Liver (tissue), 3 donors: Measurements from ENCODE around the gene CNNM2.

ENCODE experiments used
- EGR1 ChIP-seq, 2 donors: IDR thresholded peaks; 2 replicates each; pipeline ENCODE4 v1.6.1; 2016 to 2018; ENCODE audit warnings: antibody characterized with exemption in 2 of 2, low read depth in 2 of 2
- HNF4A ChIP-seq, 2 donors: conservative IDR thresholded peaks; 2 replicates each; pipeline ENCODE4 v1.6.1; 2016; ENCODE audit warnings: antibody characterized with exemption in 2 of 2, mild to moderate bottlenecking in 2 of 2
- RAD21 ChIP-seq, 2 donors: IDR thresholded peaks; 2 replicates each; pipeline ENCODE4 v1.6.1; 2016; ENCODE audit warnings: antibody characterized with exemption in 2 of 2, mild to moderate bottlenecking in 2 of 2
- TF ChIP-seq, protein P1 (sequence below): IDR thresholded peaks from 2 replicates; pipeline ENCODE4 v1.6.1; 2016; ENCODE audit warnings: antibody characterized with exemption
- TF ChIP-seq, protein P2 (sequence below): IDR thresholded peaks from 2 replicates; pipeline ENCODE4 v1.6.1; 2016; ENCODE audit warnings: antibody characterized with exemption, mild to moderate bottlenecking
- TF ChIP-seq, protein P3 (sequence below): fragments of 150-350 bp; IDR thresholded peaks from 2 replicates; pipeline ENCODE4 v1.5.1; 2017; ENCODE audit warnings: improper control_type of control experiment, low read depth, low read length; ENCODE audit not compliant: missing input control
- TF ChIP-seq, protein P4 (sequence below): IDR thresholded peaks from 2 replicates; pipeline ENCODE4 v1.6.1; 2016; ENCODE audit warnings: antibody characterized with exemption
- TF ChIP-seq, protein P5 (sequence below): IDR thresholded peaks from 2 replicates; pipeline ENCODE4 v1.6.1; 2016; ENCODE audit warnings: antibody characterized with exemption
- donor health status: healthy.
- donor health status: healthy.

DNA sequence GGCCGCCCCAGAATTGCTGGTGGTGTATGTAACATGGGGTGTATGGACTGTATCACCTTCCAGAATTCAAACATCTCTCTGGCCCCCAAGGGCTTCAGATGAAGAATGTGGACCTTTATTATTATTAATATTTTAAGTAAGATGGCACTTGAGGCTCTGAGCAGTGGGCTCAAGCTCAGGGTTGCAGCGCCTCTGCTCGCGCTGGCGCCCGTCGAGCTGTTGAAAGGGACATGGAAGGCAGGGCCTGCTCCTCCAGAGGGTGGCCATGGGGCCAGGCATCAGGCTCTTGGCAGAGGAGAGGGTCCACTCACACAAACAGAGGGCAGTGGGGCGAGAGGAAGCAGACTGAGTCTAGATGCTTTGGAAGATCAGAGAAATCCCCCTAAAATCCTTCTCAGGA is 154.8 kb downstream of the CNNM2 start:
- TF ChIP-seq, protein P1, sequence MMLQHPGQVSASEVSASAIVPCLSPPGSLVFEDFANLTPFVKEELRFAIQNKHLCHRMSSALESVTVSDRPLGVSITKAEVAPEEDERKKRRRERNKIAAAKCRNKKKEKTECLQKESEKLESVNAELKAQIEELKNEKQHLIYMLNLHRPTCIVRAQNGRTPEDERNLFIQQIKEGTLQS = no peak
- TF ChIP-seq, protein P2, sequence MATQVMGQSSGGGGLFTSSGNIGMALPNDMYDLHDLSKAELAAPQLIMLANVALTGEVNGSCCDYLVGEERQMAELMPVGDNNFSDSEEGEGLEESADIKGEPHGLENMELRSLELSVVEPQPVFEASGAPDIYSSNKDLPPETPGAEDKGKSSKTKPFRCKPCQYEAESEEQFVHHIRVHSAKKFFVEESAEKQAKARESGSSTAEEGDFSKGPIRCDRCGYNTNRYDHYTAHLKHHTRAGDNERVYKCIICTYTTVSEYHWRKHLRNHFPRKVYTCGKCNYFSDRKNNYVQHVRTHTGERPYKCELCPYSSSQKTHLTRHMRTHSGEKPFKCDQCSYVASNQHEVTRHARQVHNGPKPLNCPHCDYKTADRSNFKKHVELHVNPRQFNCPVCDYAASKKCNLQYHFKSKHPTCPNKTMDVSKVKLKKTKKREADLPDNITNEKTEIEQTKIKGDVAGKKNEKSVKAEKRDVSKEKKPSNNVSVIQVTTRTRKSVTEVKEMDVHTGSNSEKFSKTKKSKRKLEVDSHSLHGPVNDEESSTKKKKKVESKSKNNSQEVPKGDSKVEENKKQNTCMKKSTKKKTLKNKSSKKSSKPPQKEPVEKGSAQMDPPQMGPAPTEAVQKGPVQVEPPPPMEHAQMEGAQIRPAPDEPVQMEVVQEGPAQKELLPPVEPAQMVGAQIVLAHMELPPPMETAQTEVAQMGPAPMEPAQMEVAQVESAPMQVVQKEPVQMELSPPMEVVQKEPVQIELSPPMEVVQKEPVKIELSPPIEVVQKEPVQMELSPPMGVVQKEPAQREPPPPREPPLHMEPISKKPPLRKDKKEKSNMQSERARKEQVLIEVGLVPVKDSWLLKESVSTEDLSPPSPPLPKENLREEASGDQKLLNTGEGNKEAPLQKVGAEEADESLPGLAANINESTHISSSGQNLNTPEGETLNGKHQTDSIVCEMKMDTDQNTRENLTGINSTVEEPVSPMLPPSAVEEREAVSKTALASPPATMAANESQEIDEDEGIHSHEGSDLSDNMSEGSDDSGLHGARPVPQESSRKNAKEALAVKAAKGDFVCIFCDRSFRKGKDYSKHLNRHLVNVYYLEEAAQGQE = no peak
- TF ChIP-seq, protein P3, sequence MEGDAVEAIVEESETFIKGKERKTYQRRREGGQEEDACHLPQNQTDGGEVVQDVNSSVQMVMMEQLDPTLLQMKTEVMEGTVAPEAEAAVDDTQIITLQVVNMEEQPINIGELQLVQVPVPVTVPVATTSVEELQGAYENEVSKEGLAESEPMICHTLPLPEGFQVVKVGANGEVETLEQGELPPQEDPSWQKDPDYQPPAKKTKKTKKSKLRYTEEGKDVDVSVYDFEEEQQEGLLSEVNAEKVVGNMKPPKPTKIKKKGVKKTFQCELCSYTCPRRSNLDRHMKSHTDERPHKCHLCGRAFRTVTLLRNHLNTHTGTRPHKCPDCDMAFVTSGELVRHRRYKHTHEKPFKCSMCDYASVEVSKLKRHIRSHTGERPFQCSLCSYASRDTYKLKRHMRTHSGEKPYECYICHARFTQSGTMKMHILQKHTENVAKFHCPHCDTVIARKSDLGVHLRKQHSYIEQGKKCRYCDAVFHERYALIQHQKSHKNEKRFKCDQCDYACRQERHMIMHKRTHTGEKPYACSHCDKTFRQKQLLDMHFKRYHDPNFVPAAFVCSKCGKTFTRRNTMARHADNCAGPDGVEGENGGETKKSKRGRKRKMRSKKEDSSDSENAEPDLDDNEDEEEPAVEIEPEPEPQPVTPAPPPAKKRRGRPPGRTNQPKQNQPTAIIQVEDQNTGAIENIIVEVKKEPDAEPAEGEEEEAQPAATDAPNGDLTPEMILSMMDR = no peak
- TF ChIP-seq, protein P4, sequence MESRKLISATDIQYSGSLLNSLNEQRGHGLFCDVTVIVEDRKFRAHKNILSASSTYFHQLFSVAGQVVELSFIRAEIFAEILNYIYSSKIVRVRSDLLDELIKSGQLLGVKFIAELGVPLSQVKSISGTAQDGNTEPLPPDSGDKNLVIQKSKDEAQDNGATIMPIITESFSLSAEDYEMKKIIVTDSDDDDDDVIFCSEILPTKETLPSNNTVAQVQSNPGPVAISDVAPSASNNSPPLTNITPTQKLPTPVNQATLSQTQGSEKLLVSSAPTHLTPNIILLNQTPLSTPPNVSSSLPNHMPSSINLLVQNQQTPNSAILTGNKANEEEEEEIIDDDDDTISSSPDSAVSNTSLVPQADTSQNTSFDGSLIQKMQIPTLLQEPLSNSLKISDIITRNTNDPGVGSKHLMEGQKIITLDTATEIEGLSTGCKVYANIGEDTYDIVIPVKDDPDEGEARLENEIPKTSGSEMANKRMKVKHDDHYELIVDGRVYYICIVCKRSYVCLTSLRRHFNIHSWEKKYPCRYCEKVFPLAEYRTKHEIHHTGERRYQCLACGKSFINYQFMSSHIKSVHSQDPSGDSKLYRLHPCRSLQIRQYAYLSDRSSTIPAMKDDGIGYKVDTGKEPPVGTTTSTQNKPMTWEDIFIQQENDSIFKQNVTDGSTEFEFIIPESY = no peak
- TF ChIP-seq HNF4A (conservative IDR thresholded peaks at IDR 0.05) (no peak), RAD21 (IDR thresholded peaks at IDR 0.05) (no peak), EGR1 (IDR thresholded peaks at IDR 0.05; ENCODE audit: low read depth in 2 of 2) (no peak)
- TF ChIP-seq, protein P5, sequence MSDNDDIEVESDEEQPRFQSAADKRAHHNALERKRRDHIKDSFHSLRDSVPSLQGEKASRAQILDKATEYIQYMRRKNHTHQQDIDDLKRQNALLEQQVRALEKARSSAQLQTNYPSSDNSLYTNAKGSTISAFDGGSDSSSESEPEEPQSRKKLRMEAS = no peak
